Kidney glomerular epithelial cell (primary cell): ENCODE data around the gene CASKIN2.

ENCODE experiments used
- DNase-seq: peaks from one replicate; lab custom pipeline; 2025; lab: John Stamatoyannopoulos, UW

CASKIN2 gene

GRCh38 chr17:75515496-75516254, at the start of gene CASKIN2:
Gene CASKIN2, minus strand, starts transcription at chr17:75515537. Its CDS starts 1,733 bp downstream, at chr17:75513804.
- peak; percentile 89 for DNase-seq

- DNase-seq, result no peak
Observed at GRCh38 chr17:75565066-75565465, 49.7 kb upstream of the CASKIN2 start.

DNA sequence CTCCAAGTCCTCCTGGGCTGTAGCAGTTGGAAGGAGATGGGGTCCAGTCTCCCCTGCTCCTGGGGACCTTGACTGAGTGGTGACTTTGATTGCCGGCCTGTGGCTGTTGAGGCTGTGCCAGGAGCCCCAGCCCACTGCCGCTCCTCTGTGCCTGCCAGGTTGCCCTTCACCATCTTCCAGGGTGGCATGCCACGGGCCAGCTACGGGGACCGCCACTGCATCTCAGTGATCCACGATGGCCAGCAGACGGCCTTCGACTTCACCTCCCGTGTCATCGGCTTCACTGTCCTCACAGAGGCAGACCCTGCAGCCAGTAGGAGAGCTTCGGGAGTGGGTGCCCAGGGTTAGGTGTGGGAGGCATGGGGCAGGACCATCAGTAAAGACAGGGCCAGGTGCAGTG, 48.9 kb upstream of the CASKIN2 start:
- DNase-seq, result no peak

GRCh38 chr17:75563063-75563758, 47.9 kb upstream of the CASKIN2 start:
- no peak for DNase-seq

- no peak for DNase-seq
Observed at GRCh38 chr17:75561927-75562603, 46.7 kb upstream of the CASKIN2 start.

GRCh38 chr17:75559958-75560533, 44.7 kb upstream of the CASKIN2 start:
- DNase-seq, result no peak

DNA sequence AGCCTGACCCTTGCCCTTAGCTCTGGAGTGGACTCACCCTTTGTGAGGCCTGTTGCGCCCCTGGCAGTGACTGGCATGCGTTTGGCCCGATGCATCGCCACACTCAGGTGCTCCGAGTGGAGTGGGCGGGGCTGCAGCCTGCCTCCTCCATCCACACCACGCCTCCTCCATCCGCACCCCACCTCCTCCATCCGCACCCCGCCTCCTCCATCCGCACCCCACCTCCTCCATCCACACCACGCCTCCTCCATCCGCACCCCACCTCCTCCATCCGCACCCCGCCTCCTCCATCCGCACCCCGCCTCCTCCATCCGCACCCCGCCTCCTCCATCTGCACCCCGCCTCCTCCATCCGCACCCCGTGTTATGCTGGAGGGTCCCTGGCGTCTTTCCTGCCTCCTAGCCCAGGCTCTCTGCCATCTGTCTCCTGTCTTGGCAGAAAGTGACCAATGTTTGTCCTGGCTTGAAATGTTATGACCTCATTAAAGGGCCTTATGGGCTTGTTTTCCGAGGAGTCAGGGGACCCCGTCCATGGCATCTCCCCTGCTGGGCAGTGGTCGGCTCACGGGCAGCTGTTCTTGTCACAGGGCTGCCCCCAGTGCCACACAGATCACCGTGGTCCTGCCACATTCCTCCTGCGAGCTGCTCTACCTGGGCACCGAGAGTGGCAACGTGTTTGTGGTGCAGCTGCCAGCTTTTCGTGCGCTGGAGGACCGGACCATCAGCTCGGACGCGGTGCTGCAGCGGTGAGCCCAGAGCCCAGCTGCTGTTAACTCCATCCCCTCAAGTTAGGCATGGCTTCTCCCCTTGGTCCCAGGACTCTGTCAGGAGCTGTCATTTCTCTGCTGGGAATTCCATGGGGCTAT, 43.6 kb upstream of the CASKIN2 start:
- no peak for DNase-seq

DNA sequence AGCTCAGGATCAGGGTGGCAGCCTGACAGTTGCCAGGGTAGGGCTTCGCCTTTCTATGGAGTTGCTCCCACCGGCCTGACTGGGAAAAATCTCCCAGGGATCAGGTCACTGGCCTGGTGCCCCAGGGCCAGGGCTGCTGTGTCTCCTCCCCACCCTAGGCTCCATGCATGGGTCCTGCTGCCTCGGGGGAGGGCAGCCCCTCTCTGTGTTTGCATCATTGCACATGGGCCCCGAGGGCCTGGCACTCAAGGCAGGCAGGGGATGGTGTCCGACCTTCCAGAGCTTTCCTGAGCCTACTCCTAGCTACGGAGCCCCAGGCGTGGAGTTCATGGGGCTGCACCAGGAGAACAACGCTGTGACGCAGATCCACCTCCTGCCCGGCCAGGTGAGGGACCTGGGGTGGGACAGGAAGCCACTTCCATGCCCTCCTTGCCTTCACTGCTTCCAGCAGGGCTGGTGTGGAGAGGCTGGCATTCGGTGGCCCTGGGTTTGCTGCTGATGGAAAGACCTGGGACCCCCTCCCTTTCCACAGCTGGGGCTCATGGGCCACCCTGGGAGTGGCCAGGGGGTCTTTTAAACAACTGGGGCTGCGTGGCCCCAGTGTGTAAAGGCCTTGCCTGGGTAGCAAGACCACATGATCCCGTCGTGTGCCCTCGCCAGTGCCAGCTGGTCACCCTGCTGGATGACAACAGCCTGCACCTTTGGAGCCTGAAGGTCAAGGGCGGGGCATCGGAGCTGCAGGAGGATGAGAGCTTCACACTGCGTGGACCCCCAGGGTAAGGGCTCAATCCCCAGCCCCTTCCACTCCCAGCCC, 42.7 kb upstream of the CASKIN2 start:
- DNase-seq, result no peak

DNA sequence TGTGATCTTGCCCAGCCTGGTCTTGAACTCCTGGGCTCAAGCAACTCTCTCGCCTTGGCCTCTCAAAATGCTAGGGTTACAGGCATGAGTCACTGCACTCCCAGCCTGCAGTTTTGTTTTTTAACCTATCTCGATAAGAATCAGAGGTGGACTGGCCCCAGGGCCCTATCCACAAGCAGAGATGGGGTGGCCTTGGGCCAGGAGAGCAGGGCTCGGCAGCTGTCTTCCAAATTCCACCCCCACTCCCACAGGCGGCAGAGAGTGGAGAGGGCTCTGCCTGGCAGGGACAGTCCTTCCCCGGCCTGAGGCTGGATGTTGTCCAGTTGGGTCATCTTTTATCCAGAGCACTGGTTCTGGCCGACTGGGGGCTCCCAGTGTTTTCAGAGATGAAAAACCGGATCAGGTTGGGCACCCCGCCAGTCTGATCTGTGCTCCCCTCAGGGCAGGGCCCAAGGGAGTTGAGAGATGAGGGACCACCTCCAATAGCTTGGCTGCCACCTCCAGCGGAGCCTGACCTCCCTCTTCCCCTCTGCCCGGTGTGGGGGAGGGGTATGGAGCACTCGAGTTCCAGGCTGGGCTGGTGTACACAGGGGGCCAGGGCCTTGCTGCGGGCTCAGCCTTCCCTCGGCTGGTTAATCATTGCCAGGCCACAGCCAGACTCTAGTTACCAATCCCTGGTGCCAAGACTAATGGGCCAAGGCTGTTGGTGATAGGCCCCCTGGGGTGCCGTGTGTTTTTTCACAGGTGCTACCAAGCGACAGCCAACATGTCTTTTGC, 41.9 kb upstream of the CASKIN2 start:
- DNase-seq, result peak; percentile 73

- DNase-seq, result no peak
Observed at GRCh38 chr17:75555679-75556153, 40.4 kb upstream of the CASKIN2 start.

GRCh38 chr17:75553295-75554110, 38.2 kb upstream of the CASKIN2 start:
- no peak for DNase-seq

DNA sequence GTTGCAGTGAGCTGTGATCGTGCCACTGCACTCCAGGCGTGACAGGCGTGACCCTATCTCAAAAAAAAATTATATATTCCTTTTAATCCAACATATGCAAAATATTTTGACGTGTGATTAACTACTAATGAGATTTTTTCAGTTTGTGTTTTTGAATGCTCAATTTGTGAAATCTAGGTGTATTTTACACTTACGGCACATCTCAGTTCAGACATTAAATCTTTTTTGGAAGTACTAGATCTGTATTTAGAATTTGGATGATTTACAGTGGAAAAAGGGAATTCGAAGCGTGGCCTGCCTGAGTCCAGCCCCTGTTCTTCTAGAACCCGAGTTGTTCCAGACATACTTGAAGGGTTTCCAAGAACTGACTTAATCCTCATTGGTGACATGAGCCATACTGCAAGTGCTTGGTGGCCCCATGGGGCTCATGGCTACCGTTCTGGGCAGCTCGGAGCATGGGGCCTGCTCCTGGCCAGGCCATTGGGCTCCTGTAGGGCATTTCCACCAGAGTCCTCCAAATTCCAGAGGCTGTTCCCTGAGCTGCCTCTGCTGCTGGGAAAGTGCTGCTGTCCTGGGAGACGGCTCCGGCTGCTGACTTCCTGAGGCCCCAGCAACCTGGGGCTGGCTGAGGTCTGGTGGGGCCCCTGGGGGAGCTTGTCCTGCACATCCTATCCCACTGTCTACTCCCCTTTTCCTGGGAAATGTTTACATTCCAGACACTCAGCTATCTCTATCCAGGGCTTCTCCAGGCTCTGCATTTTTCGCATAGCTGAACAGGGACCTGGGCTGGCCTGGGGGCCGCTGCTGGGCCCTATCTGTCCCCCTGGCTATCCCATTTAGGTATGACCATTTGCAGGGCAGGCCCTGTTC, 37.3 kb upstream of the CASKIN2 start:
- peak; percentile 33 for DNase-seq

- no peak for DNase-seq
Observed at GRCh38 chr17:75551266-75551665, 35.9 kb upstream of the CASKIN2 start.

- DNase-seq, result no peak
Observed at GRCh38 chr17:75550139-75550465, 34.8 kb upstream of the CASKIN2 start.

GRCh38 chr17:75549246-75550138, 34.2 kb upstream of the CASKIN2 start:
- no peak for DNase-seq

- no peak for DNase-seq
Observed at GRCh38 chr17:75548813-75549212, 33.5 kb upstream of the CASKIN2 start.

DNA sequence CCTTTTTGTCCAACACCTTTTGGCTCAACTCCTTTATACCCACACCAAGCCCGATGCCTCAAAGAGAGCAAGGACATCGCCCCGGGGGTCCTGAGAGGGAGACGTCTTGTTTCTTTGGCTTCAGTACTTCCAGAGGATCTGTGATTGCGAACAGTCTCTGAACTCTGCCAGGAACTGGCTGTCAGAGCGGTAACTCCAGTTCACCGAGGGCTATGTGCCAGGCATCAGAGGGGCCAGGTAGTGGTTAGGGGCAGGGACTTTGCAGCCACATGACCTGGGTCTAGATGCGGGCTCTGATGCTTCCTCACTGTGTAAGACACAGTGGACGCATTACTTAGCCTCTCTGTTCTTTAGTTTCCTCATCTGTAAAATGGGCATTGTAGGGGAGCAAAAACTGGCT, 31.8 kb upstream of the CASKIN2 start:
- no peak for DNase-seq
